Adipose tissue (tissue), 3 donors: Measurements from ENCODE around the gene ASRGL1. TPM values are rescaled to one million over a fixed set of nuclear protein-coding genes. Genes with fewer than 3 reads are reported as not detected.

ENCODE experiments used
- H3K27ac ChIP-seq: one replicate; pipeline ENCODE4 v1.5.1; 2013; ENCODE audit warnings: low read depth, low read length
- WGBS, 3 donors: extraction: QIAGEN DNeasy Blood & Tissue Kit; methylation state at CpG; one replicate each; pipeline ENCODE4 v1.1.7; 2013; 5-methylcytosine and 5-hydroxymethylcytosine counted together
- polyA plus RNA-seq, 3 donors: library from polyadenylated mRNA; stranded (reverse); fragments of 200-250 nt; gene quantifications; one replicate each; pipeline ENCODE4 v1.2.3, GENCODE V29; 2013
- donor health status: healthy with polysubstance abuse.
- donor health status: Bipolar disorder and iron deficiency.
- donor health status: healthy.

ASRGL1 gene
- polyA plus RNA-seq, 3 donors: 6.9 to 14.4 (median 9.0) TPM

- WGBS, 3 donors: 71 to 77% (median 72%) methylated on average over 11 of the region's 11 CpGs
- no peak overlapping the region for H3K27ac ChIP-seq
Observed at GRCh38 chr11:62431171-62431901, 94.1 kb downstream of the ASRGL1 start.

- no peak overlapping the region for H3K27ac ChIP-seq
Observed at GRCh38 chr11:62432695-62433094, 95.4 kb downstream of the ASRGL1 start.

GRCh38 chr11:62433141-62433903, 96.1 kb downstream of the ASRGL1 start:
- WGBS, 3 donors: 44 to 49% (median 46%) methylated on average over 16 of the region's 16 CpGs
- H3K27ac ChIP-seq: no peak overlapping the region

More at GRCh38 chr11:62432695-62433094, 95.4 kb downstream of the ASRGL1 start:
- 30 to 77% (median 77%) methylated on average over 9 of the region's 9 CpGs for WGBS, 3 donors

- no peak overlapping the region for H3K27ac ChIP-seq
- 45 to 84% (median 48%) methylated on average over 6 of the region's 6 CpGs for WGBS, 3 donors
Observed at GRCh38 chr11:62433904-62434276, 96.6 kb downstream of the ASRGL1 start.

- H3K27ac ChIP-seq: no peak overlapping the region
Observed at GRCh38 chr11:62435846-62436660, 98.8 kb downstream of the ASRGL1 start.

GRCh38 chr11:62437616-62438015, 100.4 kb downstream of the ASRGL1 start:
- no peak overlapping the region for H3K27ac ChIP-seq
- WGBS, 3 donors: 90 to 98% (median 93%) methylated on average over 1 of the region's 1 CpG

More at GRCh38 chr11:62435846-62436660, 98.8 kb downstream of the ASRGL1 start:
- 35 to 67% (median 43%) methylated on average over 5 of the region's 5 CpGs for whole genome bisulfite sequencing, 3 donors

GRCh38 chr11:62438641-62439040, 101.4 kb downstream of the ASRGL1 start:
- 67 to 86% (median 76%) methylated on average over 4 of the region's 4 CpGs for WGBS, 3 donors
- H3K27ac ChIP-seq: no peak overlapping the region

- 35 to 60% (median 38%) methylated on average over 23 of the region's 23 CpGs for WGBS, 3 donors
- no peak overlapping the region for H3K27ac ChIP-seq
Observed at GRCh38 chr11:62439785-62440602, 102.7 kb downstream of the ASRGL1 start.

Other genes starting within 250 kb of the ASRGL1 start
- gene INCENP, start 213.4 kb upstream of the ASRGL1 start, polyA plus RNA-seq: 1 to 10 TPM; 3.6 to 4.3 (median 4.0) TPM
- gene SCGB1D1, start 147.2 kb upstream of the ASRGL1 start, polyA plus RNA-seq: not detected
- 1 to 10 TPM in 2 of 3 donors, not detected in 1; 2.6 to 9.8 TPM for gene SCGB2A1, start 128.8 kb upstream of the ASRGL1 start, polyA plus RNA-seq
- 1 to 10 TPM in 1 of 3 donors, not detected in 2; 1.4 TPM for gene SCGB1D2, start 95.2 kb upstream of the ASRGL1 start, polyA plus RNA-seq
- gene SCGB2A2, start 67.3 kb upstream of the ASRGL1 start, polyA plus RNA-seq: under 1 TPM in 1 of 3 donors, not detected in 2; 0.22 TPM
- gene SCGB1D4, start 38.4 kb upstream of the ASRGL1 start, polyA plus RNA-seq: not detected
- gene SCGB1A1, start 81.6 kb downstream of the ASRGL1 start, polyA plus RNA-seq: under 1 TPM in 2 of 3 donors, not detected in 1; 0.54 to 0.82 TPM
- 100 to 1,000 TPM in 2 of 3 donors, 10 to 100 TPM in 1; 27.1 to 199 (median 193) TPM for gene AHNAK, start 209.4 kb downstream of the ASRGL1 start, polyA plus RNA-seq
- gene EEF1G, start 236.4 kb downstream of the ASRGL1 start, polyA plus RNA-seq: 1,000 to 10,000 TPM; 1,025 to 2,248 (median 1,633) TPM